Colon (tissue), 2 donors: ENCODE data around the gene ZNRF1.

Source experiments
- FAIRE-seq: peaks from 2 replicates; lab custom pipeline; 2012; peaks lifted over from hg19 to GRCh38; lab: Jason Lieb, UNC
- donor health status: control.
- donor health status: control.

The ZNRF1 gene

DNA sequence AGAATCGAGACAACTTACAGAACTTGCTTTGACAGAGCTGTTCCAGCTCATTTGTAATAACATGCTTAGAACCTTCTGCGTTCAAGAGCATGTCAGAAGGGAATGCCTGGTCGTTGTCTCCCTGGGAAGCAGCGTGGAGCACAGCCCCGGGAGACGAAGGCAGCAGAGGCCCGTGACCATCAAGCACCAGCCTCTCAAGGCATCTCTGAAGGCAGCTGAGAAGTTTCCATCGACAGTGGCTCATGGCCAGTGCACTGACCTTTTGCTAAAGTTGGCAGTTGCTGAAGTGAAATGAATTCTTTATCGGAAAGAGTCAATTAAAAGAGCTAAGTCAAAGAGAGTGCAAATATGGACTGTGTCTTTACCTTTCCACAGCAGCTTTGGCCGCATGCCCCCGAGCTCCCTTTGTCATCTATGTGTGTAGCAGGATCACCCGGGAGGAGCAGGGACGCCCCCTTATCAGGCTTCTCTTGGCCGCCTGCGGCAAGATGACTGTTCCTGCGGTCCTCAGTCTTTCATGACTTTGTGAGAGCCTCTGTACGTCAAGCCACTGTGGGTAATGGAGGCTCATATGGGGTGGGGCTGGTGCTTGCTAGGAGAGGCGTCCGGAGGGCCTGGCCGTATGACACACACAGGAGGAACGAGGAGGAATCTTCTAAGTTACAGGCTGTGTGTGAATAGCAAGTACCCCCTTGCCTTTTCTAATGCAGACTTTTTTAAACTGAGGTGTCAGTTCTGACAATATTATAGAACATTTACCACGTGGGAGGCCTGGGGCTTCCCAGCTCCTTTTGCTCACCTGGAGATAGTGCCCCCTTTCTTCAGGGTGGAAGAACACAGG lies 63.5 kb downstream of the ZNRF1 start:
- FAIRE-seq: no peak

DNA sequence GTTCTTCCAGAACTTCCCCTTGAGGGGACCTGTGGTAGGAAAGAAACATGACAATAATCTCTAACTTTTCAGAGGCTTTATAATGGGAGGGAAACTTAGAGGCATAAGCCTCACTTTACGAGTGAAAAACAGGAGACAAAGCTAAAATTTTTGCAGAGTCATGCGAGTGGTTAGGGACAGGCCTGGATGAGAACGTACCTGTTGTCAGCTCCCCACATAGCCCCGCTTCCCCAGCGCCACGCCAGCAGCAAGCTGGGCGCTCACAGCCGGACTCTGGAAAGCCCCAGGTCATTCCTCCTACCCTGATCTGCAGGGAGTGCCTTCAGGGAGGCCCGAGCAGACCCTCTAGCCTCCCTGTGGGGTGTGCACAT lies 64.1 kb downstream of the ZNRF1 start:
- no peak for FAIRE-seq

DNA sequence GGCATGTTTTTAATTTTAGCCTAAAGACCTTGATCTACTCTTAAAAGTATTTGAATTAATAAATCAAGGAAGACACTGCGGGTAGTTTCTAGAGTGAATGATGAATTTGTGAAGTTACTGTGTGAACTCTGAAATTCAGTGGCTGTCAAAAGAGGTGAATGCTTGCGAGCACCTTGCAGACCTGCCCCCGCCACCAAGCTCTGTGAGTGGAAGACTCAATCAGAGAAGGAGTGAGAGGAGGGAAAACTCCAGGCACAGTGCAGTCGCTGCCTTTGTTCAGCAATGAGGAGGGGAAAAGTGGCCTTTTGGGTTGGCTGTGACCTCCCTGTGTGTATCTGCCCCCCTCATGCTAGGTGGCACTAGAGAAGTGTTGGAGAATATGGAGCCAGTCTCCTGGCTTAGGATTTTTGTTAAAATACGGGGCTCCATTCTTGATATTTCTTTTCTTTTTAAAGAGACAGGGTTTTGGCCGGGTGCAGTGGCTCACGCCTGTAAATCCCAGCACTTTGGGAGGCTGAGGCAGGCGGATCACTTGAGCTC lies 64.8 kb downstream of the ZNRF1 start:
- no peak for FAIRE-seq

DNA sequence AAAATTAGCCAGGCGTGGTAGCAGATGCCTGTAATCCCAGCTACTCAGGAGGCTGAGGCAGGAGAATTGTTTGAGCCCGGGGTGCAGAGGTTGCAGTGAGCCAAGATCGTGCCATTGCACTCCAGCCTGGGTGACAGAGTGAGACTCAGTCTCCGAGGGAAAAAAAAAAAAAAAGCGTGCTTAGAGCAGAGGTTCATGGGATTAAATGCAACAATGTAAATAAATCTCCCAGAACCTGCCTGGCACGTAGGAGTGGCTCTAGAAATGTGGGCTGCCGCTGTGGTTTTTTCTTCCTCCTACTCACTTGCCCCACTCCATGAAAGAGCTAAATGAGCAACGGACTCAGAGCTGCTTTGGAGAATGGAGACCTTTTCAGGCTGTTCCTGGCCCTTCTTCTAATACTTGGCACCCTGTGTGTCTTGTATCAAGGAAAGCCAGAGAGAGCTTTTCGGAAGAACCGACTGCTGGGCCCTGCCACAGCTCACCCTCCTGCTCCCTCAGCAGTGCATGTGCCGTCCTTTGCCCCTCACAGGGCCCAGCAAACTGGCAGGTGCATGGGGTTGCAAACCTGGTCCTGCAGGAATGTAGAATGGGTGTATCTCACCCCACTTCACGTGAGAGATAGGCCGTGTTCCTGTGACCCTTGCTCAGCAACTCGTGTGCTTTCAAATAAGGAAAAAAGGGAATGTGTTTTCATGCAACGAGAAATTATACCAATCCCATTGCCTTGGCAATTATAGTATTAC lies 65.8 kb downstream of the ZNRF1 start:
- FAIRE-seq: no peak

DNA sequence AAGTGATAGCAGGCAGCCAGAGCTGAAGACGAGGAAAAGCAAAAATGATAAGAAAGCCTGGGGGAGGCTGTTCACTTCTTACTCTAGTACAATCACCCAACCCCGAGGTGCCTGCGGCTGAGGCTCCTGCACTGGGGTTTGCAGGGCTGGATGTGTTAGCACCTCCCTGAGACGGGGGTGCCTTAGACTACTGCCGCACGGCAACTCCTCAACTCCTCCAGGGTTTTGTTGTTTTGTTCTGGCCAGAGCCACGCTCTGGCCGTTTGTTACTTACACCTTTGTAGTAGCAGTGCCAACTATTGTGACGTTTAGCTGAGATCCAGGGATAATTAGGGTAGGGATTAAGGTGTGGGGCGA lies 66.3 kb downstream of the ZNRF1 start:
- FAIRE-seq: no peak

DNA sequence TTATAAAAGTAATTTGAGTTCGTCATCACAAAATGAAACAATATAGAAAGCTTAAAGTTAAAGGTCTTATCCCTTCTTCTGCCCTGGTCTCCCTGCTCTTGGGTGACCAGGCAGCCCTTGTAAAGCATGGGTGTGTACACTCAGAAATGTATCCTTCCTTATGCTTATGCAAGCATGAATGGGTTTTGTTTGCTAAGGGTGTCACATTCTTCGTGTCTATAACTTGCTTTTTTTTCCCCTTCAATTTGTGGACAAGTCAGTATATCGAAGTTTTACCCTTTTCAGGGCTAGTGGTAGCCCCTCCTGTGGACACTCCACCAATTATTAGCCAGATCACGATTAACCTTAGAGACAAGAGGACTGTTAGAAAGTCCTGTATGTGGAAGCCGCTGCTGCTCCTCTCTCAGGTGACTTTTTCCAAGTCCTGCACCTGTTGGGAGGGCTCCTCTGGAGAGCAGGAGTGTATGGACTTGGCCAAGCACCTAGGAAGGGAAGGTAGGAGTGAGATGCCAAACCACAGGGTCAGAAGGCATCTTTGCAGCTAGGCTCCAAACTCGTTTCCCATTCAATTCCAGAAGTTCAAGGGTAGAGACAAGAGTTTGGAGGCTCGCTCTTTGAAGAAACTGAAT lies 66.8 kb downstream of the ZNRF1 start:
- no peak for FAIRE-seq

DNA sequence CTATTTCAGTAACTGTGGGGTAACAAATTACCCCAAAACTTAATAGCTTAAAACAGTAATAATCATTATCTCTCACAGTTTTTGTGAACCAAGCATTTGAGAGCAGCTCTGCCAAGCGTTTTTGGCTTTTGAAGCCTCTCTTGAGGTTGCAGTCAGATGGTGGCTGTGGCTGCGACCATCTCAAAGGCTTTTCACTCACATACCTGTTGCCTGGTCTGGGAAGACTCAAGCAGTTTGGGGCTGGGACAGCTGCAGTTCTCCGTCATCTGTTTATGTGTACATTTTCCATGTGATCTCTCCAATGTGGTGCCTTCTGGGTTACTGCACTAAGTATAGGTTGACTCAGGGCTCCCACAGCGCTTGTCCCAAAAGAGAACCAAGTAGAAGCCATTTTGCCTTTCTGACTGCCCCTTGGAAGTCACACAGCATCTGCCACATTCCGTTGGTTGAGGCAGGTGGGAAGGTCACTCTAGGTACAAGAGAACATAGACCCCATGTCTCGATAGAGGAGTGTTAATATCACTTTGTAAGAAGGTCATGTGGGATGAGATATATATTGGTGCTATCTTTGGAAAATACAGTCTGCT lies 68.1 kb downstream of the ZNRF1 start:
- no peak for FAIRE-seq

DNA sequence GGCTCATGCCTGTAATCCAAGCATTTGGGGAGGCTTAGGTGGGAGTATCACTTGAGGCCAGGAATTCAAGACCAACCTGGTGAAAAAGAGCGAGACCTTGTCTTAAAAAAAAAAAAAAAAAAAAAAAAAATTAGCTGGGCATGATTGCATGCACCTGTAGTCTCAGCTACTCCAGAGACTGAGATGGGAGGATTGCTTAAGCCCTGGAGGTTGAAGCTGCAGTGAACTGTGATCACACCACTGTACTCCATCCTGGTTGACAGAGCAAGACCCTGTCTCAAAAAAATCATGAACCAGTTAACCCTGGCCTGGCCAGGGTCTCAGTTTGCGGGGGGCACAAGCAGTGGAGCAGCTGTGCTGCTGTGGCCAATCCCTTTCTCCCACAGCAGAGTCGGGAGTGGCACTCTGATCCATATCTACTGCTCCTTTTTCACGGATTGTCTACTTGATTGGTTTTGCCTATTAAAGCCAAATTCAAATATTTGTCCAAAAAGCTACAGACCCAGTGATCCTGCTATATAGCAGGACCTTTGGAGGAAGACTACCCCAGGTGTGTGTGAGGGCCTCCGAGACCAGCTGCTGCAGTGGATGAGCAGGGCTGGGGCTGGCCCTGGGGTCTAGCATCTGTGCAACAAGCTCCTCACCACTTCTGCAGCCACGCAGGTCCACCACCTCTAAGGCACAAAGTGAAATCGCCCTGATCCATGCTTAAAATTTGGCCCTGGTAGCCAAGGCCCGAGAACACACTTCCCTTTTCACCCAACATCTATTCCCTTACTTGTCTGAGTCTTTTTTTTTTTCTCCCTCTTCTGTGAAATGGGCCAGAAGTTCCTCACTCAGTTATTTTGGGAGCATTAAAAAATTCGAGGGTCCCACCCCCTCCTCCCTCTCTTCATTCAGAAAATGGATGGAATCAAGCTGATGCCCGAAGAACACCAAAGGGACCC lies 69.5 kb downstream of the ZNRF1 start:
- FAIRE-seq: no peak

DNA sequence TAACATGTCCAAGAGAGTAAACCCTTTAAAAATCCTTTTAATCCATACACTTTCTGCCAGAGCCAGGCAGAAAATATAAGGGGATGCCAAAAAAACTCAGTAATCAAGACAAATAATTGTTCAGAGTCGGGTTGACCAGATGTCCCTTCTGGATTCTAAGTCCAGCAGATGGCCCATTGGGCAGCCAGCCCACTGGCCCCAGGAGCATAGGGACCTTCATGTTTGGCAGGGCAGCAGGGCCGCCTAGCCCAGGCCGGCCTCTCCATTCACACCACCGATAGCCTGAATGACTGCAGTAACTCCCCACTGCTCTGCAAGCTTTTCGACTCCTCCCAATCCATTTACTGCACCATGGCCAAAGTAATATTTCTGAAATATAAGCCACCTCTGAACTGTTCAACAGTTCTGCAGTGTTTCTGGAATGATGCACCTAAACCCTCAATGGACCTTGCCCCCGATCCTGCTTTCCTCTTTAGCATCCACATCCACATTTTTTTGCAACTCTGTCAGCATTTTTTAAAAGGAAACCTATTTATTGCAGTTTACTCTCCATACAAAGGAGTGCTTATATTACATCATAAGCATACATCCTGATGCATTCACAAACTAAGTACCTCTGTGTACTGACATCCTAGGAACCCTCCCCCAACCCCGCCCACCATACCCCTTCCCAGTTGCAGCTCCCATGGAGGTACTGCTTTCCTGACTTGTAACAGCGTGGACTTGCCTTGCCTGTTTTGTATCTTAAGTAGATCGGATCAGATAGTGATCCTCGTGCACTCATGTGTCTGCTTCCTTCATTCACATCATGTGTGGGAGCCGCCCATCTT lies 71.4 kb downstream of the ZNRF1 start:
- no peak for FAIRE-seq

DNA sequence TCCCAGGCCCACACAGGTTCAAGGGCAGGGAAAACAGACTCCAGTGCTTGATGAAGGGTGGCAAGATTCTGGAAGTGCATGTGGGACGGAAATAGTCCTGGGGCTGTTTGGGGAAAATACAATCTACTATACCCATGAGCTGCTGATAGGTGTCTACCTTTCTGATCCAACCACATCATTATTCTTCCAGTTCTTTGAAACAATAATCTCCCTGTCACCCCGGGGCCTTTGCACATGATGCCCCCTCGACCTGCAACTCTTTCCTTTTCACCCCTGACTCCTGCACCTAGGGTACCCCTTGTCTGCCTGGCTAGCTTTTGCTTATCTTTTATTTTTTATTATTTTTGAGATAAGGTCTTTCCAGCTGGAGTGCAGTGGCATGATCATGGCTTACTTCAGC lies 72.8 kb downstream of the ZNRF1 start:
- no peak for FAIRE-seq

DNA sequence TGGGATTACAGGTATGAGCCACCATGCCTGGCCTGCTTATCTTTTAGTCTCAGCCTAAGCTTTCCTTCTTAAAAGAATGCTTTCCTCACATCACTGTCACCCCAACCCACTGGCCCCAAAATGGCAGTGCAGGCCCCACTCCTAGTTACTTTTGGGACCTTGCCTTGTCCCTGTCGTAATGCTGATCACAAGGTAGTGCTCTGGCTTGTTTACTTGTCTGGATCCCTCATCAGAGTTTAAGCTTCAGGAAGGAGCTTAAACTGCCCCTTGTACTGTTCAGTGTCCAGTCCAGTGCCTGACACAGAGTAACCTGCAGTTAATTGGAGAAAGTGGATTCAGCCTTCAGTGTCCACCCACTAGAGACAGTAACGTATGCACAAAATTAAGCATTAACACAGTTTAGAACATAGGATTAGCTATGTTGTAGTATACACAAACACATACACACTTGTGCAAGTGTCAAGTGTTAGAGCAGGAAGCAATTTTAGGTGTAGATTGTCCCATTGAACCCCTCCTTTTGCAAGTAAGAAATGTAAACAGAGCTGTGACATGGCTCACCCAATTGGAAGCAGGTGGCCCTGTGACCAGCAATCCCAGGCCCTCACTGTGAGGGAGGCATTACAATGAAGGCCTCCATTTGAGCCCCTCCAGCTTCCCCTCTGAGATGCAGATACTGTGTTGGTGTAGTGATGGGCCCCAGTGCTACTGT lies 73.6 kb downstream of the ZNRF1 start:
- no peak for FAIRE-seq

DNA sequence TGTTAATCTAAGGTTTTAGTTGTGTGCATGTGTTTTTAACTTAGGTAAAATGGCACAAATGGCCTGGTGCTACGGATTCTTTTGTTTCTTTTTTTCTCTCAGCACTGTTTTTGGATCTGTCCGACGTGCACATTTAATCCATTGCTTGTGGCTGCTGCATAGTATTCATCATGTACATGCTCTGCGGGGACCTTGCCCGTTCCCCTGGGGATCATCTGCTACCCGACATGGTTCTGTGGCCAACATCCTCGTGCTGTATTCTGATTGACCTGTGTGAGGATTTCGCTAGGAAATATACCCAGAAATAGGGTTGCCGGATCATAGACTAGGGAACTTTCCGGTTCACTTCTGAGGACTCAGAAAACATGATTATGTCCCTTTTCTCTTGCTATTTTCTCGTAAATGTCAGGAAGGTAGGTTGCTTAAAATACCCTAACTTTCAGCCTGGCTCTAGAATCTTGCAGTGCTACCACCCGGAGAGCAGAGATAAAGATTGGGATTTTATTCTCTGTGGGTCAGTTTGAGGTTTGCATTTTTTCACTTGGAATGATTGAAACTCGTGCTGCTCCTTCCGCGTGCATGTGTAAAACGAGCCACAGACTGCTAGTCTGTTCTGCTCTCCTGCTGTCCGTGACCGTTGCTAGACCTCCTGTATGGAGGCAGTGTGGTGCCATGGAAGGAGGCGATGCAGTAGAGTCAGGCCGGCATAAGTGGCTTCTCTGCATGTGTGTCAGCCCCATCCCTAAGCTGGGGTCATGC lies 74.9 kb downstream of the ZNRF1 start:
- no peak for FAIRE-seq

DNA sequence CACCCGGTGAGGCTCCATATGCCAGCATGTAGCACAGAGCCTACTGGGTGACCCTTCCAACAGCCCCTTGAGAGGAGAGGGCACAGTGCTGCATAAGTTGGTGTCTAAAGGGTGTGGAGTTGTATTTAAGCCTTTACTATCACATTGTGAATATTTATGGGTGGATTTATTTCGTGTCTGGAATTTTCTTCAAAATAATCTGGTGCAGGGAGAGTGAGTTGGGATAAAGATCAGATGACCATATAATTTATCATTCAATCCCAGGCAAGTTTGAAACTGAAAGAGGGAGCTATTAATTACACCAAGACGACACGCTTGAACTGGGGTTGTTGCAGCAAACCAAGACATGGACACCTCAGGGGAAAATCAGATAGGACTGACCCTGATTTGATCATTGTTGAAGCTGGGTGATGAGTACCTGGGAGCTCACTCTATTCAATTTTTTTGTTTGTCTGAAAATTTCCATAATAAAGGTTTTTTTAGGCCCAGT lies 75.5 kb downstream of the ZNRF1 start:
- FAIRE-seq: no peak

DNA sequence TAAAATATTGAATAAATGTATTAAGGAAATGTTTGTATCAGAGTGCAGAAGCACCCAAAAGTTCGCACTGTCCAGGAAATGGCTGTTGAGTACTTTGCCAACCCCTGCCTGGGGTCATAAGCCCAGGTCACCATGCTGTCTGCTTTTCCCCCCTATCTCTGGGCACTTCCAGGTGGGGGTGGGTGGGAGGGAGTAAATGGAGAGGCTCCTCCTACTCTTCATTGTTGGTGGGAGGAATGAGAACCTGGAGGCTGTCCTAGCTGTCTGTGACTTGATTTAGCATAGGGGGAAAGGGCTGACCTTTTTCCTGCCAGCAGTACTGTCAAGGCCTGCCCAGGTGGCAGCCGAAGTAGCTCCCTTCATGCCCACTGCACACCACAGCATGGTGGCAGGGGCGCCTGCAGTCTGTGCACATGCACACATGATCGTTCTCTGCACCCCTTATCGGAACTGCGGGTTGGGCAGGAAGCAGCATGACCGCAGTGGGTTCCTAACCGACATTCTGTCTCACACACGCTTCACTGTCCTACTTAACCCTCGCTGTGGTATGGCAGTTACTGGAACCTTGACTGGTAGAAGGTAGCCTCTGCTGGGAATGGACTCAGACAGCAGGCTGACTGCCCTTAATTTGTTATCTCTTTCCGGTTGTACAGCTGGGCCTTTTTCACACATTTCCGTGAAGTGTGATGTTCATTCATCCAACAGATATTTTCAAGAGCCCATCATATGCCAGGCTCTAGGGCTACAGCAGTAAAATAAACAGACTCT lies 76.3 kb downstream of the ZNRF1 start:
- FAIRE-seq: no peak

DNA sequence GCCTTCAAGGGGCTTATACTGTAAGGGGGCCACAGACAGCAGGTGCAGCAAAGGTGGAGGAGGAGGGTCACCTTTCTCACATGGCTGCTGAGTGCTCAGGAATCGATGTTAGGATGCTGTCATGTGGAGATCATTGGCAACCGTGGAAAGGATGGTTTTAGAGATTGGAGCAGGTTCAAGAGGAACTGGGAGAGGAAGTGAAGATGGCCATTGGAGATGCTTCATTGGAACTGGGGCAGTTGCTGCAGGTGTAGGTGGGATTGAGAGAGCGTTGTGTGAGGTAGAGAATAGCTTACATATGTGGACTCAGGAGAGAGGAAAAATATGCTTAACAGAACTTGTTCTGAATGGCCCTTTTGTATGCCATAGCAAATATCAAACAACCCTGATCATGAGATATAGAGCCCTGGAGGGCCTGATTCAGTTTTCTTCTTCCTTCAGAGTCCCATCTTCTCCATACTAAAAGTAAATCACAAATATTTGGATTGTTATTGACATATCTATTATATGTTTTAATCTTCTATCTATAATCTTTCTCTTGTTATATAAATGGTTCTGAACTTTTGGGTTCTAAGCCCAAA lies 77.0 kb downstream of the ZNRF1 start:
- FAIRE-seq: no peak

DNA sequence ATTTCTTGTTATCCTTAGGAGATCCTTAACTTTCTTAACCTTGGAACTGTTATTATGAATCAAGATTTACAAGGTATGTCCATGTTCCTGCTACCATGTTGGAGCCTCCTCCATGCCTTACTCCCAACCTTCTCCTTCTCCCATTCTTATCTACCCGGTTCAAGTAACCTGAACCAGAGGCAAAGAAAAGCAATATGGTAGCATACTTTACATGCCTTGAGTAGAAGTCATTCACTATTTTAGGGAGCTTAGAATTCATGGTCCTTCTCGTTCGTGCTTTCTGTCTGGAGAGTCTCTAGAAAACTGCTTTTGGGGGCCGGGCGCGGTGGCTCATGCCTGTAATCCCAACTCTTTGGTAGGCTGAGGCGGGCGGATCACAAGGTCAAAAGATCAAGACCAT lies 80.1 kb downstream of the ZNRF1 start:
- FAIRE-seq: no peak

DNA sequence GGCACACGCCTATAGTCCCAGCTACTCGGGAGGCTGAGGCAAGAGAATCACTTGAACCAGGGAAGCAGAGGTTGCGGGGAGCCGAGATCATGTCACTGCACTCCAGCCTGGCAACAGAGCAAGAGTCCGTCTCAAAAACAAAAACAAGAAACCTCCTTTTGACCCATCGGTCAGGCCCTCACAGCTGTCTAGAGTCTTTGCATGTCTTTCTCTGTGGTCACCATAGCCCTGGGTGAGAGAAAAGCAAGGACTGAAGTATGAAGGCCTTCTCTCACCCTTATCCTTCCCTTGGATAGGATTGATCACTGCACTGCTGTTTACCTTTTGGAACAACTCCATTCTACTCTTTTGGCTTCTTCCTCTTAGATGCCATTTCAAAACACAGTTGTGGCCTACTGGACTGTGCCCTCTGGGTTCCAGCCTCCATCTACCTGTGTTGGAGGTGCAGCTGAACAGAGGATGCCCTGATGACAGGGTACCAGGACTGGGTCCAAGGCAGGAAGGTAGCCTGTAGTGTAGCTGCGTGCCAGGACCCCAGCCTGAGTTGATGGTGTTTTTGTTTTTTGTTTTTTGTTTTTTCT lies 80.6 kb downstream of the ZNRF1 start:
- no peak for FAIRE-seq
